Brain microvascular endothelial cell (primary cell): Measurements from ENCODE around the gene UBXN10.

Source experiments
- DNase-seq: peaks from one replicate; pipeline ENCODE4 v3.0.0-alpha.2; 2020
- H3K27ac ChIP-seq: fragments of 250-450 bp; sonication (Bioruptor Pico); 2 replicates; pipeline ENCODE4 v1.5.1; 2020; ENCODE audit warnings: mild to moderate bottlenecking, moderate library complexity
- H3K27me3 ChIP-seq: fragments of 250-450 bp; sonication (Bioruptor Pico); replicated peaks from 2 replicates; pipeline ENCODE4 v1.5.1; 2020; ENCODE audit warnings: mild to moderate bottlenecking
- H3K36me3 ChIP-seq: fragments of 250-450 bp; sonication (Bioruptor Pico); replicated peaks from 2 replicates; pipeline ENCODE4 v1.5.1; 2020; ENCODE audit warnings: mild to moderate bottlenecking
- H3K4me3 ChIP-seq: 2 replicates; pipeline ENCODE4 v1.5.1; 2011; ENCODE audit warnings: low read depth, mild to moderate bottlenecking, control low read depth, low read length, moderate library complexity
- CTCF ChIP-seq: IDR thresholded peaks from 2 replicates; pipeline ENCODE4 v1.5.1; 2011; ENCODE audit warnings: low read depth, mild to moderate bottlenecking, moderate library complexity, low read length, control low read depth, inconsistent platforms; ENCODE audit errors: missing control alignments
- in situ Hi-C: cut with HindIII; loops from 2 replicates; pipeline ENCODE4 v1.10.0; 2017; ENCODE audit warnings: low sequenced_read_pairs, low pct_ligation_motif_present

The UBXN10 gene

GRCh38 chr1:20150326-20150705, 35.6 kb upstream of the UBXN10 start:
- no peak overlapping the region for H3K4me3 ChIP-seq
- H3K36me3 ChIP-seq: no peaks in the 10 kb centered on the region
- no peak for DNase-seq
- H3K27me3 ChIP-seq: no peaks in the 10 kb centered on the region
- H3K27ac ChIP-seq: no peak overlapping the region
- no peak for TF ChIP-seq CTCF
- in situ Hi-C loops: no loop called here

- Histone ChIP-seq H3K27me3 (no peaks in the 10 kb centered on the region), H3K4me3 (no peak overlapping the region), H3K27ac (no peak overlapping the region), H3K36me3 (no peaks in the 10 kb centered on the region)
- in situ Hi-C loops: no loop called here
- TF ChIP-seq CTCF: no peak
- DNase-seq: no peak
Observed at GRCh38 chr1:20150969-20151368, 34.9 kb upstream of the UBXN10 start.

GRCh38 chr1:20151906-20152598, 33.8 kb upstream of the UBXN10 start:
- Histone ChIP-seq H3K4me3 (peak overlapping the region; percentile 35), H3K27me3 (no peaks in the 10 kb centered on the region), H3K27ac (no peak overlapping the region), H3K36me3 (no peaks in the 10 kb centered on the region)
- TF ChIP-seq CTCF: peak; percentile 93
- in situ Hi-C loops: no loop called here
- peak; percentile 48 for DNase-seq

GRCh38 chr1:20152599-20152930, 33.3 kb upstream of the UBXN10 start:
- no peak for DNase-seq

GRCh38 chr1:20153000-20153418, 32.9 kb upstream of the UBXN10 start:
- Histone ChIP-seq H3K27ac (no peak overlapping the region), H3K4me3 (no peak overlapping the region), H3K27me3 (no peaks in the 10 kb centered on the region), H3K36me3 (no peaks in the 10 kb centered on the region)
- no peak for TF ChIP-seq CTCF
- DNase-seq: no peak
- in situ Hi-C loops: no loop called here

More at GRCh38 chr1:20152599-20152930, 33.3 kb upstream of the UBXN10 start:
- Histone ChIP-seq H3K27me3 (no peaks in the 10 kb centered on the region), H3K36me3 (no peaks in the 10 kb centered on the region), H3K4me3 (no peak overlapping the region), H3K27ac (no peak overlapping the region)
- no peak for TF ChIP-seq CTCF
- in situ Hi-C loops: no loop called here

- in situ Hi-C loops: no loop called here
- no peak overlapping the region for H3K27ac ChIP-seq
- DNase-seq: no peak
- no peaks in the 10 kb centered on the region for H3K27me3 ChIP-seq
- no peak overlapping the region for H3K4me3 ChIP-seq
- H3K36me3 ChIP-seq: no peaks in the 10 kb centered on the region
- TF ChIP-seq CTCF: no peak
Observed at GRCh38 chr1:20154301-20154831, 31.5 kb upstream of the UBXN10 start.
